Left renal pelvis (tissue), 4 donors: ENCODE measurements around the gene KATNBL1. TPM values are rescaled to one million over a fixed set of nuclear protein-coding genes. Genes with fewer than 3 reads are reported as not detected.
"Not testable (repeated sequence)": the region's sequence is repeated elsewhere in the genome, so short reads cannot be mapped to it uniquely, and the experiment has no call there.

Source experiments
- DNase-seq, 4 donors: peaks; one replicate each; pipeline ENCODE4 v3.0.0-alpha.2; 2013; ENCODE audit warnings: low read depth in 4 of 4, low spot score in 3 of 4
- polyA plus RNA-seq, 4 donors: library from polyadenylated mRNA; unstranded; fragments of 120-200 nt; gene quantifications; one replicate each; pipeline ENCODE4 v1.2.1, GENCODE V29; 2013; ENCODE audit not compliant: insufficient read length in 4 of 4

KATNBL1 gene
- polyA plus RNA-seq, 4 donors: 59.9 to 85.6 (median 61.1) TPM

GRCh38 chr15:34120420-34120819 is 89.5 kb downstream of the KATNBL1 start:
- DNase-seq: not testable (repeated sequence)

DNA sequence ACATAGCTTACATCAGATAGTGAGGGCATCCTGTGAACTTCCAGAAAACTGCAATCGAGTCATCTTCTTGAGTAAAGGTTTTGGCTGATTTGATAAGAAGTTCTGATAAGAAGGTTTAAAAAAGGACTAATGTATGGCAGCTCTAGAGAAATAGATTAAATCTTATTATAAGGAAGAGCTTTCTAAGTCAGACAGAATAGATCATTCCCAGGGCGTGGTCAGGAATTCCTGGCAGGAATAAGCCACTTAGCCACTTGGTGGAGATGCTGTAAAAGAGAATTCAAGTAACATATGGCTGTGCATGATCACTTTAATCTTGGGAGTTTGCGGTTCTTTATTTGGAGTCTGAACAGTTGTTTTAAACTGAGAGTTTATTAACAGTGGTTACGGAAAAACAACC is 90.6 kb downstream of the KATNBL1 start:
- DNase-seq: no peak

DNA sequence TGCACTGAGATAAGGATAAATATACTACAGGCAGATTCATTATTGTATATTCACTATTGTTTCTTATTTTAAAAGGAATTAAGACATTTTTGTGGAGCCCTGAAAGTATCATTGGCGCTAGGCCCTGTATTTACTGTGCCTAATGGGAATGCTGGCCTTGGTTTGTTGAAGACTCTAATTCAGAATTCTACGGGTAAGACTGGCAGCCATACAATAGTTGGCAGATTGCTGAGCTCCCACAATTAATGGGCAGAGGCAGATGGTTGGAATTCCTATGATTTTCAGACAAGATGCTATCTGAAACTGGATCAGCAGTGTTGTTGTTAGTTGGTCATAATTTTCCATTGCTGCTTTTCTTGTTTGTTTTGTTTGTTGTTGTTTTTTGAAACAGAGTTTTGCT is 93.3 kb downstream of the KATNBL1 start:
- DNase-seq: no peak

DNA sequence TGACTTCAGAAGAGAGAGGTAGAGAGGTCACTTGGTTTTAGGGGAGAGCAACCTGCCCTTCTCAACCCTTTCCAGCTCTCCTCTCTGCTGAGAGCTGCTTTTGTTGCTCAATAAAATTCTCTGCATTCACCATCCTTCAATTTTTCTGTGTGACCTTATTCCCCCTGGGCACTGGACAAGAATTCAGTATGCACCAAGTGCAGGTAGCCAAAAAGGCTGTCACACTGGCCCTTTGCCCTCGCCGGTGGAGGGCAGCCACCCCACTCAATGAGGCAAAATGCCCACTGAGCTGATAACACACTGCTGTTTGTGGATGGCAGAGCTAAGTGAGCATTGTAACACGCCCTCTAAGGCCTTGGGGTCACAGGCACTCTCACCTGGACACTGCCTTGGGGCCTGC is 95.2 kb downstream of the KATNBL1 start:
- DNase-seq: no peak

DNA sequence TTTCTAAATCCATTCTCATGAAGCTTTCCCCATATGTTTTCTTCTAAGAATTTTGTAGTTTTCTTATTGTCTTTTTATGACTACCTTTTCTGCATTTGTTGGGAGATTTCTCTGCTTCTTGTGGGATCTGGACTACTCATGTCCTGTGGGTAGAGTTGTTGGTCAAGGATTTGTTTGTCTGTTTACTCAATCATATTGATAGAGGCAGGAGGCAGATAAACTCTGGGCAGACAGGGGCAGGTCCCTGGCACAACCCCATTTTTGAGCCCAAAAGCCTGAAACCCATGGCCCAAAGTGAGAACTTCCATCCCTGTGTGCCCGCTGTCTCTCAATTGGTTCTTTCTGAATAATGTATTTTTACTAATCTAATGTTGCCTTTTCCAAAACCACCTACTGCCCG is 95.7 kb downstream of the KATNBL1 start:
- DNase-seq: no peak

DNA sequence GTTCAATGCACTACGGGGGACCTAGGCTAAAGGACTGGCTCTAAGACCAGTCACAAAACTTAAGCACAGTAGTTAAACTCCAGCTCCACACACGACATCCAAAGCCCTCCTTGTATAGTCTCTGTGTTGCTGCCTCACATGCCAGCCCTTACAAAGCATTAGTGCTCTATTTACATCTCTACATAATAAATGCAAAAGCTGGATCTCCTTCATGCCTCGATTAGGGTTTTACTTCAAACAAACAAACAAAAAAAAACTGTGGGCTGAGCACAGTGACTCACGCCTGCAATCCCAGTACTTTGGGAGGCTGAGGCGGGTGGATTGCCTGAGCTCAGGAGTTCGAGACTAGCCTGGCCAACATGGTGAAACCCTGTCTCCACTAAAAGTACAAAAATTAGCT is 98.4 kb downstream of the KATNBL1 start:
- DNase-seq: no peak

DNA sequence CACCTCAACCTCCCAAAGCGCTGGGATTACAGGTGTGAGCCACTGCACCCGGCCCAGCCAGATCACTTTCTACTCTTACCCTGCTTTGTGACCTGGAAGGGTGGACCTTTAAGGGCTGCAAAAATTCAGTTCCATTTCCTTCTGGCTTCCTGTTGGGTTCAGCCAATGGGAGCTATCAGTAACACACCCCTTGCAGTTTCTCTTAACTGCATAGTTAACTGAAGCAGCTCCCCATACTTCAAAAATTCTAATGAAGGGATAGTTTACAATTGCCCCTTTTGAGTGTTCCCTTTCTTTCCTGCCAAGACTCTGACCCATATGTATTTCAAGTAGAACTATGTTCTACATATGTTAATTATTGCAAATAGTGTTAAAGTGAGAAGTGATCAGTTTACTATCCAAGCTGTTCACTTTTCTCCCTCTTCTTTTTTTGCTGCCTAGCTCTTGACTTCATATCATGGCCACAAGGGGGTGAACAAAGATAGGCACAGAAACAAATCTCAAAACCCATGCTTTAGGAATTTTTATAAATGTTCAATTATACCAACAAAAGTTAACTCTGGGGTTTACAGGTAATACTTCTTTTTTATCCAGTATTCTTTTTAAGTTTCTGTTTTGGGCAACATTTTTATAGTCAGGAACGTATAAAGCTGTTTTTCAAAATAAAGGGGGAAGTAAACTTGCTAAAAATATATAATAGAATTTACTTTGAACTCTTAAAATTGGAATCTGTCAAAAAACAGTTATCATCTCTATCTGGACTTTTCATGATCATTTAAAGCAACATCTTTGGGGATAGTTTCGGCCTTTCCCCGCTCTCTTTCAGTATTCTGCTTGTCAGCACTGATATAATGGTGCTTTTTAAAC is 99.9 kb downstream of the KATNBL1 start:
- DNase-seq: no peak

- no peak for DNase-seq
These were observed 102.6 kb downstream of the KATNBL1 start for GRCh38 chr15:34107315-34107714.

GRCh38 chr15:34106423-34106822 is 103.5 kb downstream of the KATNBL1 start:
- DNase-seq: no peak

DNA sequence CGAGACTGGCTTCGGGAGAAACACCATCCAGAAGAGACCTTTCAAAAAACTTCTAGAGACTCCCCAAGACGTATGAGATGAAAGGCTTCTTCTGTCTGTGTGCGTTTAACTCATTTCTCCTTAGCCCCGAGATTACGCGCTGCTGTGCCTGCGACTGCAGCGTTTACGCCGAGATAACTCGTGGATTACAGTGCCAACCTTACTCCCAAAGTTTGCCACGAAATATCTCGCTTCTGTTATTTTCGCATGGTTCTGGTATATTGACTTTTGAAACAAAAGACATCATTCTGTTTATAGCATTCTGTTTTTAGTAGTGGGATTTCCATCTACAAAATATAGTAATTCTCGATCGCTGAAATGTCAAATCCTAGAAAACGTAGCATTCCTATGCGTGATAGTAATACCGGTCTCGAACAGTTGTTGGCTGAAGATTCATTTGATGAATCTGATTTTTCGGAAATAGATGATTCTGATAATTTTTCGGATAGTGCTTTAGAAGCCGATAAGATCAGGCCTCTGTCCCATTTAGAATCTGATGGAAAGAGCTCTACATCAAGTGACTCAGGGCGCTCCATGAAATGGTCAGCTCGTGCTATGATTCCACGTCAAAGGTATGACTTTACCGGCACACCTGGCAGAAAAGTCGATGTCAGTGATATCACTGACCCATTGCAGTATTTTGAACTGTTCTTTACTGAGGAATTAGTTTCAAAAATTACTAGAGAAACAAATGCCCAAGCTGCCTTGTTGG is 107.5 kb downstream of the KATNBL1 start:
- DNase-seq: no peak

GRCh38 chr15:34101366-34102174 is 108.3 kb downstream of the KATNBL1 start, which contains the start of the genes EMC7 and PGBD4:
TSS of gene EMC7 (minus strand) at chr15:34101862. CDS start at chr15:34101839, 23 bp downstream.
TSS of gene PGBD4 (plus strand) at chr15:34102083. CDS start at chr15:34102532, 449 bp downstream.
- DNase-seq: peak; percentile 97 to 98 (median 98)

GRCh38 chr15:34099914-34100313 is 110.0 kb downstream of the KATNBL1 start:
- DNase-seq: no peak

Other genes with a start within 250 kb of the KATNBL1 start
- gene CHRM5, start 241.6 kb downstream of the KATNBL1 start, polyA plus RNA-seq: under 1 TPM; 0.09 to 0.29 (median 0.12) TPM
- gene AVEN, start 170.9 kb downstream of the KATNBL1 start, polyA plus RNA-seq: 10 to 100 TPM; 15.0 to 20.2 (median 16.7) TPM
- gene EMC7, start 108.2 kb downstream of the KATNBL1 start, polyA plus RNA-seq: 10 to 100 TPM; 75.4 to 96.4 (median 84.0) TPM
- gene PGBD4, start 108.0 kb downstream of the KATNBL1 start, polyA plus RNA-seq: 1 to 10 TPM in 3 of 4 donors, under 1 TPM in 1; 0.97 to 2.8 (median 1.8) TPM
- gene EMC4, start 14.9 kb upstream of the KATNBL1 start, polyA plus RNA-seq: 100 to 1,000 TPM; 123 to 132 (median 127) TPM
- gene SLC12A6, start 127.7 kb upstream of the KATNBL1 start, polyA plus RNA-seq: 10 to 100 TPM; 20.3 to 25.4 (median 23.1) TPM
- gene NOP10, start 133.0 kb upstream of the KATNBL1 start, polyA plus RNA-seq: 100 to 1,000 TPM in 3 of 4 donors, 10 to 100 TPM in 1; 85.6 to 144 (median 123) TPM
- gene NUTM1, start 133.2 kb upstream of the KATNBL1 start, polyA plus RNA-seq: under 1 TPM in 2 of 4 donors, not detected in 2; 0.04 to 0.08 TPM
- 10 to 100 TPM; 34.6 to 58.0 (median 41.2) TPM for gene LPCAT4, start 157.1 kb upstream of the KATNBL1 start, polyA plus RNA-seq
- 100 to 1,000 TPM in 2 of 4 donors, 10 to 100 TPM in 2; 55.3 to 137 (median 92.1) TPM for gene GOLGA8A, start 227.7 kb upstream of the KATNBL1 start, polyA plus RNA-seq